ENCODE data around the gene CENPC.

CENPC gene

DNA sequence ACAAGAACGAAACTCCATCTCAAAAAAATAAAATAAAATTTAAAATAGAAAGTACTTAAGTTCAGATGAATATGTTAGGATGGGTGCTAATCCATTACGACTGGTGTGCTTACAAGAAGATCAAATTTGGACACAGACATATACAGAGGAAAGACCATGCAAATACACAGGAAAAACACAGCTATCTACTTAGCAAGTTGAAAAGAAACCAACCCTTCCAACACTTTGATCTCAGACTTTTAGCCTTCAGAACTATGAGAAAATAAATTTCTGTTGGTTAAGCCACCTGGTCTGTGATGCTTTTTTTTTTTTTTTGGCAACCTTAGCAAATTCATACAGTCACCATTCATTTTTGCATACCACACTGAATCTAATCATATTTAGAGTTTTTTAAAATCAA, 116.5 kb downstream of the CENPC start:
- ATAC-seq, result no peak
- Mint-ChIP-seq H3K4me3 (no peak overlapping the region), H3K36me3 (peaks cover 18% of the 10 kb centered on the region), H3K4me1 (no peaks in the 10 kb centered on the region), H3K9me3 (peaks cover 3% of the 10 kb centered on the region), H3K27me3 (no peaks in the 10 kb centered on the region), H3K27ac (no peak overlapping the region)
